T-helper 2 cell treated with Interferon-gamma antibody and Interleukin-4, amounts not matched to agents 5 μg/mL and 100 μg/mL, for 36 hours (primary cell): ENCODE measurements around the gene PLEKHG5.
"Not testable (repeated sequence)": the region's sequence is repeated elsewhere in the genome, so short reads cannot be mapped to it uniquely, and the experiment has no call there.

Experiments used
- DNase-seq: peaks from one replicate; pipeline ENCODE4 v3.0.0; 2021; ENCODE audit warnings: low spot score
- H3K27ac Mint-ChIP-seq: one replicate; pipeline ENCODE4 v1.8.0; 2021; ENCODE audit warnings: mild to moderate bottlenecking, mixed read lengths
- H3K27me3 Mint-ChIP-seq: one replicate; pipeline ENCODE4 v1.8.0; 2021; ENCODE audit warnings: low read depth, mixed read lengths
- H3K36me3 Mint-ChIP-seq: one replicate; pipeline ENCODE4 v1.8.0; 2021; ENCODE audit warnings: low read depth, mixed read lengths
- H3K4me1 Mint-ChIP-seq: one replicate; pipeline ENCODE4 v1.8.0; 2021; ENCODE audit warnings: low read depth, mixed read lengths
- H3K4me3 Mint-ChIP-seq: one replicate; pipeline ENCODE4 v1.8.0; 2022; ENCODE audit warnings: mild to moderate bottlenecking, moderate library complexity, mixed read lengths
- H3K9me3 Mint-ChIP-seq: one replicate; pipeline ENCODE4 v1.8.0; 2021; ENCODE audit warnings: mixed read lengths

PLEKHG5 gene

GRCh38 chr1:6437012-6437700 is 54.3 kb downstream of the PLEKHG5 start:
- not testable (repeated sequence) for H3K9me3 Mint-ChIP-seq, H3K27ac Mint-ChIP-seq, DNase-seq, H3K4me1 Mint-ChIP-seq, H3K4me3 Mint-ChIP-seq, H3K36me3 Mint-ChIP-seq
- H3K27me3 Mint-ChIP-seq, result peaks cover 34% of the 10 kb centered on the region

GRCh38 chr1:6436277-6436676 is 55.2 kb downstream of the PLEKHG5 start:
- H3K27ac Mint-ChIP-seq, H3K9me3 Mint-ChIP-seq, H3K36me3 Mint-ChIP-seq, H3K4me3 Mint-ChIP-seq, DNase-seq, H3K4me1 Mint-ChIP-seq: not testable (repeated sequence)
- H3K27me3 Mint-ChIP-seq, result peaks cover 28% of the 10 kb centered on the region

GRCh38 chr1:6435547-6435946 is 55.9 kb downstream of the PLEKHG5 start:
- no peaks in the 10 kb centered on the region for H3K36me3 Mint-ChIP-seq
- peaks cover 3% of the 10 kb centered on the region for H3K4me1 Mint-ChIP-seq
- H3K9me3 Mint-ChIP-seq, result no peaks in the 10 kb centered on the region

GRCh38 chr1:6435129-6435528 is 56.3 kb downstream of the PLEKHG5 start:
- no peaks in the 10 kb centered on the region for H3K9me3 Mint-ChIP-seq
- peaks cover 30% of the 10 kb centered on the region for H3K27me3 Mint-ChIP-seq
- no peak overlapping the region for H3K27ac Mint-ChIP-seq
- DNase-seq, result no peak
- H3K4me3 Mint-ChIP-seq, result no peak overlapping the region
- no peaks in the 10 kb centered on the region for H3K36me3 Mint-ChIP-seq
- H3K4me1 Mint-ChIP-seq, result peaks cover 3% of the 10 kb centered on the region

More at GRCh38 chr1:6435547-6435946, 55.9 kb downstream of the PLEKHG5 start:
- Mint-ChIP-seq H3K4me3 (no peak overlapping the region), H3K27ac (no peak overlapping the region), H3K27me3 (peaks cover 26% of the 10 kb centered on the region)
- no peak for DNase-seq

GRCh38 chr1:6434186-6434585 is 57.3 kb downstream of the PLEKHG5 start:
- peaks cover 3% of the 10 kb centered on the region for H3K4me1 Mint-ChIP-seq
- DNase-seq, result no peak
- no peaks in the 10 kb centered on the region for H3K9me3 Mint-ChIP-seq
- no peak overlapping the region for H3K27ac Mint-ChIP-seq
- H3K27me3 Mint-ChIP-seq, result peaks cover 25% of the 10 kb centered on the region
- H3K36me3 Mint-ChIP-seq, result no peaks in the 10 kb centered on the region
- H3K4me3 Mint-ChIP-seq, result no peak overlapping the region

- not testable (repeated sequence) for H3K36me3 Mint-ChIP-seq, DNase-seq, H3K9me3 Mint-ChIP-seq, H3K4me1 Mint-ChIP-seq, H3K4me3 Mint-ChIP-seq, H3K27ac Mint-ChIP-seq
- H3K27me3 Mint-ChIP-seq, result peaks cover 16% of the 10 kb centered on the region
Observed at GRCh38 chr1:6431645-6432579, 59.6 kb downstream of the PLEKHG5 start.

GRCh38 chr1:6429660-6430411 is 61.6 kb downstream of the PLEKHG5 start:
- not testable (repeated sequence) for H3K27ac Mint-ChIP-seq, H3K36me3 Mint-ChIP-seq, DNase-seq, H3K4me1 Mint-ChIP-seq, H3K4me3 Mint-ChIP-seq, H3K9me3 Mint-ChIP-seq
- H3K27me3 Mint-ChIP-seq, result peaks cover 24% of the 10 kb centered on the region

GRCh38 chr1:6428453-6428852 is 63.0 kb downstream of the PLEKHG5 start:
- H3K4me1 Mint-ChIP-seq, H3K27ac Mint-ChIP-seq, H3K36me3 Mint-ChIP-seq, H3K9me3 Mint-ChIP-seq, DNase-seq, H3K4me3 Mint-ChIP-seq: not testable (repeated sequence)
- peaks cover 31% of the 10 kb centered on the region for H3K27me3 Mint-ChIP-seq

GRCh38 chr1:6427441-6428390 is 63.8 kb downstream of the PLEKHG5 start:
- Mint-ChIP-seq H3K4me3 (no peak overlapping the region), H3K27me3 (peaks cover 37% of the 10 kb centered on the region), H3K36me3 (no peaks in the 10 kb centered on the region), H3K4me1 (no peaks in the 10 kb centered on the region), H3K27ac (no peak overlapping the region), H3K9me3 (no peaks in the 10 kb centered on the region)
- DNase-seq, result no peak

- Mint-ChIP-seq H3K36me3 (no peaks in the 10 kb centered on the region), H3K4me3 (no peak overlapping the region), H3K9me3 (no peaks in the 10 kb centered on the region), H3K4me1 (no peaks in the 10 kb centered on the region), H3K27ac (no peak overlapping the region), H3K27me3 (peaks cover 42% of the 10 kb centered on the region)
- no peak for DNase-seq
Observed at GRCh38 chr1:6426972-6427350, 64.5 kb downstream of the PLEKHG5 start.

GRCh38 chr1:6426277-6426971 is 65.0 kb downstream of the PLEKHG5 start:
- Mint-ChIP-seq H3K27ac (no peak overlapping the region), H3K27me3 (peaks cover 47% of the 10 kb centered on the region), H3K9me3 (no peaks in the 10 kb centered on the region), H3K4me3 (no peak overlapping the region), H3K36me3 (no peaks in the 10 kb centered on the region), H3K4me1 (peaks cover 4% of the 10 kb centered on the region)
- no peak for DNase-seq

GRCh38 chr1:6425658-6426057 is 65.8 kb downstream of the PLEKHG5 start:
- Mint-ChIP-seq H3K4me1 (peaks cover 4% of the 10 kb centered on the region), H3K9me3 (no peaks in the 10 kb centered on the region), H3K27ac (no peak overlapping the region), H3K36me3 (no peaks in the 10 kb centered on the region), H3K27me3 (peaks cover 54% of the 10 kb centered on the region), H3K4me3 (no peak overlapping the region)
- no peak for DNase-seq
